Esophagus (tissue), 2 donors: ENCODE results near the gene PIEZO2. TPM values are rescaled to one million over a fixed set of nuclear protein-coding genes. Genes with fewer than 3 reads are reported as not detected.

Source experiments
- H3K27ac ChIP-seq, 2 donors: one replicate each; pipeline ENCODE4 v1.5.1; 2013; ENCODE audit warnings: low read depth in 2 of 2, mild to moderate bottlenecking in 2 of 2, inconsistent platforms in 1 of 2, low read length in 1 of 2, moderate library complexity in 1 of 2
- H3K27me3 ChIP-seq, 2 donors: one replicate each; pipeline ENCODE4 v1.6.1; 2013; ENCODE audit warnings: low read length in 2 of 2, control low read depth in 1 of 2, mild to moderate bottlenecking in 1 of 2; ENCODE audit not compliant: insufficient read depth in 2 of 2, control insufficient read depth in 1 of 2
- H3K36me3 ChIP-seq, 2 donors: one replicate each; pipeline ENCODE4 v1.6.1; 2013; ENCODE audit warnings: low read length in 1 of 2; ENCODE audit not compliant: control insufficient read depth in 2 of 2, insufficient read depth in 2 of 2
- H3K4me1 ChIP-seq, 2 donors: one replicate each; pipeline ENCODE4 v1.6.1; 2013; ENCODE audit warnings: low read length in 1 of 2; ENCODE audit not compliant: control insufficient read depth in 2 of 2, insufficient read depth in 2 of 2
- H3K4me3 ChIP-seq, 2 donors: one replicate each; pipeline ENCODE4 v1.5.1; 2013; ENCODE audit warnings: low read length in 2 of 2, mild to moderate bottlenecking in 2 of 2, low read depth in 1 of 2, moderate library complexity in 1 of 2
- H3K9me3 ChIP-seq, 2 donors: one replicate each; pipeline ENCODE4 v1.6.1; 2013; ENCODE audit warnings: mild to moderate bottlenecking in 2 of 2, low read depth in 1 of 2, low read length in 1 of 2, moderate library complexity in 1 of 2; ENCODE audit not compliant: control insufficient read depth in 2 of 2, insufficient read depth in 1 of 2
- WGBS, 2 donors: extraction: QIAGEN DNeasy Blood & Tissue Kit; methylation state at CpG; one replicate each; pipeline ENCODE4 v1.1.7; 2013; 5-methylcytosine and 5-hydroxymethylcytosine counted together
- polyA plus RNA-seq, 2 donors: library from polyadenylated mRNA; stranded (reverse); fragments of 200-250 nt; gene quantifications; one replicate each; pipeline ENCODE4 v1.2.3, GENCODE V29; 2013
- donor health status: healthy with polysubstance abuse.
- donor health status: Bipolar disorder and iron deficiency.

The PIEZO2 gene
- polyA plus RNA-seq, 2 donors = 0.37 to 0.66 TPM

DNA sequence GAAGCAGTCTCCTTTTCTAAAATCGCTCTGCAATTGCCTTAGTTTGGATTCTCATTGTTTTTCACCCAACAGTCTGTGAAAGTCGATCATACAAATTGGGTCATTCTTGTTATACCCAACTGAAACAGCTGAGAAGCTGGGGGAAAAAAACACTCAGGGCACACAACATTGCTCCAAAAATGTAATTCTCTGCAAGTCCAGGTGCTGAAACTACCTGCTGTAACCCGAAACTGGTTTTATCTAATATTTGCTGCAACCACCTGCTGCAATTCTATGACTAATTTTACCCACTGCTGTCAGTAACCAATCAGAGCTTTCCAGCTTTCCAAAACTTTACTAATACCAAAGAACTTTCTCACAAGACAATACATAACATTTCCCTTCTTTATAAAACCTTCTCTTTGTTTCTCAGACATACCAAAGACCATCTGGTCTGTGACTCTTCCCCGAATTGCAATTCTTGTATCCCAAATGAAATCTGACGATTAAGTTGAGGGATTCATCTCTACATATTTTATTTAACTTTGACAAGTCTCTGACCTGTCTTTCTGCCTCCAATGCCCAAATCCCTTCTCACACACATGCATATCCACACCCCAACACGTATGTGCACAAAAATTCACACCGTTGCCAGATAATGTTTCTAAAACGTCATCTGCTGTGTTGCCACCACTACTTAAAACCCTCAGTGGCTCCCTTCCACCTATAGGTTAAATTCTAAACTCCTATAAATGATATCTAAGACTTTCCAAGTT is 198.3 kb downstream of the PIEZO2 start:
- Histone ChIP-seq H3K27ac (no peak overlapping the region), H3K27me3 (no peaks in the 10 kb centered on the region), H3K9me3 (peaks cover 3 to 4% of the 10 kb centered on the region in 2 donors), H3K4me1 (no peaks in the 10 kb centered on the region), H3K36me3 (no peaks in the 10 kb centered on the region), H3K4me3 (no peak overlapping the region)
- 74% methylated on average over 8 of the region's 8 CpGs for WGBS, 2 donors

DNA sequence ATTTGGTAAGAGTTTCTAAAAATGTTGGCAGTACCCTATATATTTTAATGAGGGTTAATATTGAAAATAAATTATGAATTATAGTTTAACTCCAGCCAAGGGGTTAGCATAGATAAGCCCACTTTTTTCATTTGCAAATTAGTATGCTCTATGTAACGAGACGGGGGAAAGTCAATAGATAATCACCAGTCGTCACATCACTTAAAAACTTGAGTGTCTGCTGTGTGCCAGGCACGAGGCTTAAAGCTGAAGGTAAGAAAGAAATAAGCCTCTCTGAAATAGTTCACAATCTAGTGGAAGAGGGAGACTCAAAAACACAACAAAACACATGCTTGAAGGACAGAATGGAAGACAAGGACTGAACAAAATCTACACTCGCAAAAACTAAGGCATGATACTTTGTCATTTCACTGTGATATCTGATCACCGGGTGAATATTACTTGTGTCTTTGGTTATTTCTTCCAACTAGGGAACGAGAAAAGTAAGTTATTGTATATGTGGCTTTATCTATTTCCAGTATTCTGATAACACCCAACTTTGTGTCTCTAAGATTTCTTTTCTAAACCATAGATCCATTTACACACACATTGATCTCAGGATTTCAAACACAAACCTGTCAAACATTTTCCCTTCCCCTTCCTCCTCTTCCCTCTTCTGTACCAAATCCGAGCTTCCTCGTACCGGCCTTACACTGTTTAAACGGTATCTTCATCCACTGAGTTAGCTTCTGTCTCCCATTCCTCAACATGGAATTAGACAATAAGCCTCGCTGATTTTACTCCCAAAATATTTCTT is 199.1 kb downstream of the PIEZO2 start:
- Histone ChIP-seq H3K27ac (no peak overlapping the region), H3K4me3 (no peak overlapping the region), H3K27me3 (no peaks in the 10 kb centered on the region), H3K36me3 (no peaks in the 10 kb centered on the region), H3K9me3 (peaks cover 3 to 4% of the 10 kb centered on the region in 2 donors), H3K4me1 (no peaks in the 10 kb centered on the region)
- WGBS, 2 donors = 73 to 80% methylated on average over 12 of the region's 12 CpGs

DNA sequence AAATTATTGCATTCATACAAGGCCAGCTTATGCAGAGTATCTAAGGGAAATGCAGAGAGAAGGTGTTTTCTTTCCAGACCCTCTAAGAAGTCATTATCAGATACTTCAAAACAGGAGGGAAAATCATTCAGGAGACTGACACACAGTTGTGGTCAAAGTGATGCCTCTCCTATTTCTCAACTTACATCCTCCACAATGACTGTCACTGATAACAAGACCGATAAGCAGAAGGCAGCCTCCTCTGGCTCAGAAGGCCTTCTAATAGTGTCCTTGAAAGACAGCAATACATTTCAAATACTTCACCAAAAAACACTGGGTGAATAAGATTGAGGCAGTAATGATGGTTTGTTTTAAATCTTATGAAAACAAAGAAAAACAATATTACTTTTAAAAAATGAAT is 199.7 kb downstream of the PIEZO2 start:
- Histone ChIP-seq H3K27me3 (no peaks in the 10 kb centered on the region), H3K27ac (no peak overlapping the region), H3K36me3 (no peaks in the 10 kb centered on the region), H3K9me3 (peaks cover 3 to 4% of the 10 kb centered on the region in 2 donors), H3K4me3 (no peak overlapping the region), H3K4me1 (no peaks in the 10 kb centered on the region)
- WGBS, 2 donors = 63 to 64% methylated on average over 1 of the region's 1 CpG

DNA sequence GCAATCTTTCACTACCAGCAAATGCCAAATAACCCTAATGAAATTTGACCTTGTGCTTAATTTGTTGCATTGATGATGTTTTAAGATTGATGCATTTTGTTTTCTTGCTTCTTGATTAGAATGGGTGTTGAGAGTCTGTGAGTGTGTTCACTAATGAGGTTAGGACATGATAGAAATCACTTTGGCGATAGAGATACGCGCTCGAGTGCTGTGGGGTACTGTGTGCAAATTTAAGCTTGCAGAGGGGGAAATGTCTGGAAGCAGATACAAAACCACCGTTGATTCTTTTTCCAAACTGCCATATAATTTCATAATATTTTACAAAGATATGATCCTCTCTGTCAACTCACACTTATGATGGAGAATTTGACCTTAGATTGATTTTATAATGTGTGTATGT is 200.9 kb downstream of the PIEZO2 start:
- Histone ChIP-seq H3K27ac (no peak overlapping the region), H3K36me3 (no peaks in the 10 kb centered on the region), H3K9me3 (peaks cover 3 to 4% of the 10 kb centered on the region in 2 donors), H3K4me3 (no peak overlapping the region), H3K27me3 (no peaks in the 10 kb centered on the region), H3K4me1 (no peaks in the 10 kb centered on the region)
- 94% methylated on average over 5 of the region's 5 CpGs for WGBS, 2 donors

DNA sequence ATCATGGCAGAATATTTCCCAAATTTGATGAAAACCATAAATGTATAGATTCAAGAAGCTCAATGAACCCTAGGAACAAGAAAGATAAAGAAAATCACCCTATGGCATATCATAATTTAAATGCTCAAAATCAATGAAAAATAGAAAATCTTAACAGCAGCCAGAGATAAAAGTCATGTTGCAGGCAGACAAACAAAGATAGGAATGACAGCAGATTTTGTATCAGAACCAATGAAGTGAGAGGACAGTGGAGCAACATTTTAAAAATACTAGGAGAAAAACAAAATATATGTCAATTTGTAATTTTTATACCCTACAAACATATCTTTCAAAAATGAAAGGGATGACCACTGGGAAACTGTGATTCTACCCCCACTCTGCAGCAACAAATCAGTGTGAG is 203.3 kb downstream of the PIEZO2 start:
- Histone ChIP-seq H3K9me3 (peaks cover 3 to 4% of the 10 kb centered on the region in 2 donors), H3K27ac (no peak overlapping the region), H3K4me1 (no peaks in the 10 kb centered on the region), H3K36me3 (no peaks in the 10 kb centered on the region), H3K4me3 (no peak overlapping the region), H3K27me3 (no peaks in the 10 kb centered on the region)

DNA sequence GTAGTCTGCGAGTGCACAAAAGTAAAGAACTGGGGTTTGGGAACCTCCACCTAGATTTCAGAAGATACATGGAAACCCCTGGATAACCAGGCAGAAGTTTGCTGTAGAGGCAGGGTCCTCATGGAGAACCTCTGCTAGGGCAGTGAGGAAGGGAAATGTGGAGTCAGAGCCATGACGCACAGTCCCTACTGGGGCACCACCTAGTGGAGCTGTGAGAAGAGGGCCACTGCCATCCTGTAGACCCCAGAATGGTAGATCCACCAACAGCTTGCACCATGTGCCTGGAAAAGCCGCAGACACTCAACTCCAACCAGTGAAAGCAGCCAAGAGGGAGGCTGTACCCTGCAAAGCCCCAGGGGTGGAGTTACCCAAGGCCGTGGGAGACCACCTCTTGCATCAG is 206.4 kb downstream of the PIEZO2 start:
- no peaks in the 10 kb centered on the region for H3K27me3 ChIP-seq
- no peak overlapping the region for H3K4me3 ChIP-seq
- WGBS, 2 donors = 76 to 77% methylated on average over 4 of the region's 4 CpGs
- no peaks in the 10 kb centered on the region for H3K36me3 ChIP-seq
- peaks cover 3 to 4% of the 10 kb centered on the region in 2 donors for H3K9me3 ChIP-seq
- H3K27ac ChIP-seq = no peak overlapping the region
- no peaks in the 10 kb centered on the region for H3K4me1 ChIP-seq

DNA sequence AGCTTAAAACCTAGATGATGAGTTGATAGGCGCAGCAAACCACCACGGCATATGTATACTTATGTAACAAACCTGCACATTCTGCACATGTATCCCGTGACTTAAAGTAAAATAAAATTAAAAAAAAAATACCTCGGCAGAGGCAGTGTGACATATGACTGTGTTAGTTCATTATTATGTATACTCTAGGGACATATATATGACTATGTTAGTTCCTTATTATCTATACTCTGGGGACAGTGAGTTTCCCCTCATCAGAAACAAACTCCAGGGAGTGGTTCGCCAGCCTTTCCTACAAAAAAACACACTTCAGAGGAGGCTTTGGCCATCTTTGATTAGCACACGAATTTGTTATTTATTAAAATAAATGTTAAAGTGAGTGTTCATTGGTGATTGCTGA is 209.5 kb downstream of the PIEZO2 start:
- Histone ChIP-seq H3K27me3 (no peaks in the 10 kb centered on the region), H3K4me1 (no peaks in the 10 kb centered on the region), H3K27ac (no peak overlapping the region), H3K4me3 (no peak overlapping the region), H3K9me3 (no peaks in the 10 kb centered on the region), H3K36me3 (no peaks in the 10 kb centered on the region)
- 73 to 80% methylated on average over 6 of the region's 6 CpGs for WGBS, 2 donors

DNA sequence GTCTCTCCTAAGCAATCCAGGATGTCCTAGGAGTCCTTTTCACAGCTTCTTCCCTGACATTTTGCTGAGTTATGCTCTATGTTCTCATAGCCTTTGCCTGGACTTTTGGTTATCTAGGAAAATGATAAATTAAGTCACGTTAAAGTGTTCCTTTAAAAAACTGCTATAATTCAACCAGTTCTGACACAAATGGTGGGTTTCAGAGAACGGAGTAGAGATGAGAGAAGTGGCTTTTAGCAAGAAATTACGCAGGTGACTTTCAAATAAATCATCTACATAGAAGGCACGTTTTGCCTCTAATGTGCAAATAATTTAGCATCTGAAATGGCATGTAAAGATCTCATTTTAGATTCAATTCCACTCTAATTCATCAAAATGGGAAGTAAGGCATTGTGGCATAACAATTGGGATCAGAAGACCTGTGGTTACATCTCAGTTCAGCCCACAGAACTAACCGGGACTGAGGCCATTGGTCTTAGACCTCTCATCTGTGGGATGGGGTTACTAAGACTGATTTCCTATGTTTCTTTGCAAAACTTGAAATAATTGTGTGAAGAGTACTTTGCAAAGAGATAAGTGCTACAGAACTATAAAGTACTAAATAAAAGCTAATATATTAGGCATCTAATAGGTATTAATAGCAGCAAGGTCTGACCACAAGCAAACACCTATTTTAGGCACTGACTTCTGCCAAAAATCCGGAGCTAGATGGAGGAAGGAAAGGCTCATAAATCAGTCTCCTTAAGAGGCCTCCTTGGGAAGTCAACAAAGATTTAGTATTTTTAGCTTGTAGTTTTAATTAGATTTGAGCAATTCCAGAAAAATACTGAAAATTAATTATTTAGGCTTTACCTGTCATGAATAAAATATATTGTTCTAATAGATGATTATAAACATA is 211.4 kb downstream of the PIEZO2 start:
- Histone ChIP-seq H3K36me3 (no peaks in the 10 kb centered on the region), H3K27ac (no peak overlapping the region), H3K27me3 (no peaks in the 10 kb centered on the region)

DNA sequence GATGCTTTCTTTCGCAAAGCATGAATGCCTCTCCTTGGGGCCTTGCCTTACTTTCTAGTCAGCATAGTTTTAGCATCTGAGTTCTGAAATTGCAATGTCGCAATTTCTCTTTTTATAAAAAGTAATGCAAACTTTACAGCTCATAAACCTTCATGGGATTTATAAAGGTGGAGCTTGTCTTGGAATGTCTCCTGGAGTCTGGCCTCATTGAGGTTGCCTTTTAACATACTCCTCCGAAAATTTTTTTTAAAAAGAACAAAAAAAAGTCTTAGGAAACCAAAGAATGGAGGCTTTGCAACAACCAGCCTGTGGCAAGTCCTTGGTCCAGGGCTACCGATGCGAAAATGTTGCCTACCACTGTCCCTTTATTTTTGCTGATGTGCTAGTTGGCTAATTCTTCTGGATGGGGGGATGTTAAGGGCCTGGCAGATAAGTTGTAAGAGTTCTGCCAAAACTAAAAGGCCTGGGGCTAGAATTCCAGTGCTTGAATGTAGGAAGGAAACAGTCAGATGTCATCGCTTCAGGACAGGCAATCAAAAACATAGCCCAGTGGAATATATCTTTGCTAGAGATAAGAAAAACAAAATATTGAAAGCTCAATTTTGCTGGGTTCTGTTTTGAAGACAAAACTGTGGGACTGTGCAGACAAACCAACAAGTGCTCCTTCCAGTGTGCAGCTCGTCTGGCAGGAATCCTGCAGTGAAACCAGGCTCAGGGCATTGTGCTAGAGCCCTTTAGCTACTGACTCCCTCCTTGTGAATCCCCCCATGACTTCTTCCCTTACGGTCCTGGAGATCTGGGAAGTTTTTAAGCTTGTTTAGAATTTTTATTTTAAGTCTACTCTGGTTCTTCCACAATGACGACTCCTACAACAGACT is 213.0 kb downstream of the PIEZO2 start:
- Histone ChIP-seq H3K36me3 (no peaks in the 10 kb centered on the region), H3K9me3 (no peaks in the 10 kb centered on the region), H3K4me3 (no peak overlapping the region), H3K27ac (no peak overlapping the region), H3K4me1 (no peaks in the 10 kb centered on the region), H3K27me3 (no peaks in the 10 kb centered on the region)
- 62 to 65% methylated on average over 9 of the region's 9 CpGs for WGBS, 2 donors

More for the DNA sequence above, 211.4 kb downstream of the PIEZO2 start:
- Histone ChIP-seq H3K4me3 (no peak overlapping the region), H3K9me3 (no peaks in the 10 kb centered on the region), H3K4me1 (no peaks in the 10 kb centered on the region)
- 54 to 61% methylated on average over 6 of the region's 6 CpGs for WGBS, 2 donors
